BJ (cell line): ENCODE measurements around the gene LRBA. TPM values are rescaled to one million over a fixed set of nuclear protein-coding genes. Genes with fewer than 3 reads are reported as not detected.

Experiments
- CTCF ChIA-PET: fragments of 350-600 bp; formaldehyde crosslinking; extraction: SDS; loops from one replicate; lab custom pipeline; 2021; ENCODE audit warnings: antibody characterized with exemption, inconsistent platforms; lab: Yijun Ruan, JAX
- POLR2A ChIA-PET: fragments of 300-600 bp; sonication (Branson Sonifier 250); formaldehyde crosslinking; extraction: SDS; loops from one replicate; lab custom pipeline; 2021; ENCODE audit warnings: antibody characterized with exemption; lab: Charles Lee
- DNase-seq: peaks from one replicate; pipeline ENCODE4 v3.0.0-alpha.2; 2011; ENCODE audit warnings: low read depth
- H3K27me3 ChIP-seq: 2 replicates; pipeline ENCODE4 v1.6.0; 2011; ENCODE audit warnings: low read length; ENCODE audit not compliant: control insufficient read depth, insufficient read depth
- H3K36me3 ChIP-seq: 2 replicates; pipeline ENCODE4 v1.5.1; 2011; ENCODE audit warnings: low read length; ENCODE audit not compliant: control insufficient read depth, insufficient read depth
- H3K4me3 ChIP-seq: 2 replicates; pipeline ENCODE4 v1.5.1; 2011; ENCODE audit warnings: low read depth, mild to moderate bottlenecking, control low read depth, low read length
- CTCF ChIP-seq: IDR thresholded peaks from 2 replicates; pipeline ENCODE4 v1.5.1; 2011; ENCODE audit warnings: low read depth, mild to moderate bottlenecking, control low read depth, inconsistent platforms, low read length, moderate library complexity; ENCODE audit not compliant: insufficient read depth
- polyA plus RNA-seq: library from polyadenylated mRNA; depleted of rRNA; stranded (reverse); fragments of >200 nt; gene quantifications from 2 replicates; pipeline ENCODE4 v1.2.3, GENCODE V29; 2011

LRBA gene
- polyA plus RNA-seq, 1 experiment, result 8.2 TPM

- DNase-seq, result no peak
- POLR2A ChIA-PET, result no interaction called here
- no peaks in the 10 kb centered on the region for H3K27me3 ChIP-seq
- H3K36me3 ChIP-seq, result no peaks in the 10 kb centered on the region
- H3K4me3 ChIP-seq, result no peak overlapping the region
- no peak for TF ChIP-seq CTCF
- CTCF ChIA-PET, result no interaction called here
These were observed 24.1 kb downstream of the LRBA start for GRCh38 chr4:150990993-150991392.

GRCh38 chr4:150990250-150990649 lies 24.8 kb downstream of the LRBA start:
- POLR2A ChIA-PET, result no interaction called here
- CTCF ChIA-PET, result no interaction called here
- Histone ChIP-seq H3K4me3 (no peak overlapping the region), H3K36me3 (no peaks in the 10 kb centered on the region), H3K27me3 (no peaks in the 10 kb centered on the region)
- TF ChIP-seq CTCF, result no peak
- no peak for DNase-seq

- H3K36me3 ChIP-seq, result no peaks in the 10 kb centered on the region
- no peak for TF ChIP-seq CTCF
- CTCF ChIA-PET, result no interaction called here
- DNase-seq, result no peak
- POLR2A ChIA-PET, result no interaction called here
- no peaks in the 10 kb centered on the region for H3K27me3 ChIP-seq
- no peak overlapping the region for H3K4me3 ChIP-seq
These were observed 26.8 kb downstream of the LRBA start for GRCh38 chr4:150988238-150988637.

GRCh38 chr4:150987204-150987603 lies 27.9 kb downstream of the LRBA start:
- Histone ChIP-seq H3K4me3 (no peak overlapping the region), H3K27me3 (no peaks in the 10 kb centered on the region), H3K36me3 (no peaks in the 10 kb centered on the region)
- POLR2A ChIA-PET, result no interaction called here
- CTCF ChIA-PET, result interaction anchor here (0.9 kb wide), 1 partner anchor 27 kb away, joined by 4 read pairs; no protein-coding TSS in a partner anchor
- DNase-seq, result no peak
- no peak for TF ChIP-seq CTCF

GRCh38 chr4:150986085-150986484 lies 29.0 kb downstream of the LRBA start:
- POLR2A ChIA-PET, result no interaction called here
- no peak for TF ChIP-seq CTCF
- no peaks in the 10 kb centered on the region for H3K36me3 ChIP-seq
- DNase-seq, result no peak
- H3K27me3 ChIP-seq, result no peaks in the 10 kb centered on the region
- CTCF ChIA-PET, result no interaction called here
- H3K4me3 ChIP-seq, result no peak overlapping the region
